Activated T-cell treated with anti-CD3 and anti-CD28 coated beads for 4 hours (primary cell): ENCODE data around the gene FAAP20.
"Not testable (repeated sequence)": the region's sequence is repeated elsewhere in the genome, so short reads cannot be mapped to it uniquely, and the experiment has no call there.

Experiments used
- DNase-seq: peaks from one replicate; pipeline ENCODE4 v3.0.0-alpha.2; 2020

The FAAP20 gene

DNA sequence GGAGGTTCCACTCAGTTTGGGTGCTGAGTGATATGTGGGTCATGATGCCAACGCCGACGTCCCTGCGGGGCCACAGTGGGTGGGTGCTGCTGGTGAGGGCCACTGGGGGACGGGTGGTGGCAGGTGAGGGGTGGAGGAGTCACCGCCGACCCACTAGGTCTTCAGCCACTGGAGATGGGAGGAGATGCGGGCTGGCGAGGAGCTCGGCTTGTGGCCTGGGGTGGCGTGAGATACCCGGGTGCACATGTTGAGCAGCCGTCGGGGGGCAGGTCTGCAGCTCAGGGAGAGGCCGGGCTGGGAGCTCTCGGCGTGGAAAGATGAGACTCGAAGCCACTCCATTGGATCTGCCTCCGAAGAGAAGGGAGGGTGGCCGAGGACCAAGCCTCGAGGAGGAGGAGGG lies 40.5 kb downstream of the FAAP20 start:
- no peak for DNase-seq

DNA sequence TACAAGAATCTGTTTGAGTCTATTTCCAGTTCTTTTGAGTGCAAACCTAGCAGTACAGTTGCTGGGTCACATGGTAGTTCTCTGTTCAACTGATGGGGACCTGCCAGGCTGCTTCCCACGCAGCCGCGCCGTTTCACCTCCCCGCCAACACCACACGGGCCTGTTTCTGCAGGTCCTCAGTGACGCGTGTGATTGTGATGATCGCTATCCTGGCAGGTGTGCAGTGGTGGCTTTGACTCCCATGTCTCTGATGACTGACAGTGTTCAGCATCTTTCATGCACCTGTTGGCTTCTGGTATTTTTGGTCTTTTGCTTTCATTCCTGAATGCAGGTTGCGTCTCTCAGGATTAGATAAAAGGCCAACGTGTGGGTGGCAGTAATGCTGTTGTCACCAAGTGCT lies 41.6 kb downstream of the FAAP20 start:
- DNase-seq = no peak

DNA sequence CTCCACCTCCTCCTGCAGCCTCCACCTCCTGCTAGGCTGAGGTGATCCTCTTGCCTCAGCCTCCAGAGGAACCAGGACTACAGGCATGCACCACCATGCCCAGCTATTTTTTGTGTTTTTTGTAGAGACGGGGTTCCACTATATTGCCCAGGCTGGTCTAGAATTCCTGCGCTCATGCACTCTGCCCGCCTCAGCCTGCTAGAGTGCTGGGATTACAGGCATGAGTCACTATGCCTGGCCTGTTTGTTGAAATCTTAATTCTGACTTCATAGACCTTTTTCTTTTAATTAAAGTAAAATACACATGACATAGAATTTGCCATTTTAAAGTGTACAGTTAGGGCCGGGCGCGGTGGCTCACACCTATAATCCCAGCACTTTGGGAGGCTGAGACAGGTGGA lies 42.7 kb downstream of the FAAP20 start:
- no peak for DNase-seq

DNA sequence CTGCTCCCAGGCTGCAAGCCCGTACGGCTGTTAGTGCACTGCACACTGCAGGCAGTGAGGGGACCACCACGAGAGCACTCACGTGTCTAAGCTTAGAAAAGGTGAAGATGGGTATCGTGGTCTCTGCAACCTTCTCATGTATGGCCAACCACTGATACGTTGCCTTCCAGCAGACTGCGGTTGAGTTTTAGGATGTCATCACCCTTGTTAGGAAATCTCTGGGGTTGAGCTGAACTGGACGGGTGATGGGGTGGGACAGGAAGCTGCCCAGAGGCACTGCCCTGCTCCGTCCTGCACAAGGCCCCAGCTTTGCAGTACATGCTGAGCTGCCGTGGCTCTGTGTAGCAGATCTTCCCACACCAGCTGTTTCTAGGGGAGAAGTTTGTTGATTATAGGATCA lies 43.3 kb downstream of the FAAP20 start:
- DNase-seq = no peak

DNA sequence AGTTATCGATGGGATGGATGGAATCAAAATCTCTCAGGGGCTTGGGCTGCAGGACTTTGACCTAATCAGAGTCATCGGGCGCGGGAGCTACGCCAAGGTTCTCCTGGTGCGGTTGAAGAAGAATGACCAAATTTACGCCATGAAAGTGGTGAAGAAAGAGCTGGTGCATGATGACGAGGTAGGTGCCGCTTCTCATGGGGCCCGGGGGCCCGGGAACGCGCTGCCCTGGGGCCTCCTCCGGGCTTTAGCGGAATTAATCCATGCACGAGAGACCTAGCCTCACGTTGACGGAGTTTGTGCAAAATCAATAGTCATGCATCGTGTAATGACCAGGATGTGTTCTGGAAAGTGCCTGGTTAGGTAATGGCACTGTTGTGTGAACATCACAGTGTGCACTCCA lies 43.8 kb downstream of the FAAP20 start:
- no peak for DNase-seq

DNA sequence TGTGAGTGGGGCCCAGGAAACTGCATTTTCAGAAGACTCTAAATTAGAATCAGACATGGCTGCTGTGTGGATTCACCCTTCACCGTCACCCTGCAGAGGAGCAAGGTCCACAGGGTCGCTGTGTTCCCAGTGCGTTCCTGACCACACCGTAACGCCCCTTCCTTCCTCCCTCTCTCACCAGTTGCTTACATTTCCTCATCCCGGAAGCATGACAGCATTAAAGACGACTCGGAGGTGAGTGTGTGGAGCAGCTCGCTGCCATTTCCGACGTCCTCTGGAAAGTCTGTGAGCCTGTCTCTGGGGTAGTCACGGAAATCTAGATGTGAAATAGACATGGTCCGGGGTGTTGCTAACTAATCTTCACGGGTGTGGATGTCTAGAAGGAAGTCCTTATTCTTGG lies 45.9 kb downstream of the FAAP20 start:
- no peak for DNase-seq

DNA sequence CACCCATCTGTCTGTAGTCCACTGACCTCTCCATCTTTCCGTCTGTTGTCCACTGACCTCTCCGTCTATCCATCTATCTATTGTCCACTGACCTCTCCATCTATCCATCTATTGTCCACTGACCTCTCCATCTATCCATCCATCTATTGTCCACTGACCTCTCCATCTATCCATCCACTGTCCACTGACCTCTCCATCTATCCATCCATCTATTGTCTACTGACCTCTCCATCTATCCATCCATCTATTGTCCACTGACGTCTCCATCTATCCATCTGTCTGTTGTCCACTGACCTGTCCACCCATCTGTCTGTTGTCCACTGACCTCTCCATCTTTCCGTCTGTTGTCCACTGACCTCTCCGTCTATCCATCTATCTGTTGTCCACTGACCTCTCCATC lies 46.7 kb downstream of the FAAP20 start:
- DNase-seq = not testable (repeated sequence)

DNA sequence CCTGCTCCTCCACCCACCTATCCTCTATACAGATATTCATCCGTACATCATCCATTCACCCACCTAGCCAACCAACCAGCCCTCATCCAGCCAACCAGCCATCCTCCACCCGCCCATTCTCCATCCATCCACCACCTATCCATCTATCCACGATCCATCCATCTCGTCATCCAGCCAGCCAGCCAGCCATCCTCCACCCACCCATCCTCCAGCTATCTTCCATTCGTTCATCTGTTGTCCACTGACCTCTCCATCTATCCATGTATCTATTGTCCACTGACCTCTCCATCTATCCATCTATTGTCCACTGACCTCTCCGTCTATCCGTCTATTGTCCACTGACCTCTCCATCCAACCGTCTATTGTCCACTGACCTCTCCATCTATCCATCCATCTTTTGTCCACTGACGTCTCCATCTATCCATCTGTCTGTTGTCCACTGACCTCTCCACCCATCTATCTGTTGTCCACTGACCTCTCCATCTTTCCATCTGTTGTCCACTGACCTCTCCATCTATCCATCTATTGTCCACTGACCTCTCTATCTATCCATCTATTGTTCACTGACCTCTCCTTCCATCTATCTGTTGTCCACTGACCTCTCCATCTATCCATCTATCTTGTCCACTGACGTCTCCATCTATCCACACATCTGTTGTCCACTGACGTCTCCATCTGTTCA lies 47.6 kb downstream of the FAAP20 start:
- DNase-seq = no peak

DNA sequence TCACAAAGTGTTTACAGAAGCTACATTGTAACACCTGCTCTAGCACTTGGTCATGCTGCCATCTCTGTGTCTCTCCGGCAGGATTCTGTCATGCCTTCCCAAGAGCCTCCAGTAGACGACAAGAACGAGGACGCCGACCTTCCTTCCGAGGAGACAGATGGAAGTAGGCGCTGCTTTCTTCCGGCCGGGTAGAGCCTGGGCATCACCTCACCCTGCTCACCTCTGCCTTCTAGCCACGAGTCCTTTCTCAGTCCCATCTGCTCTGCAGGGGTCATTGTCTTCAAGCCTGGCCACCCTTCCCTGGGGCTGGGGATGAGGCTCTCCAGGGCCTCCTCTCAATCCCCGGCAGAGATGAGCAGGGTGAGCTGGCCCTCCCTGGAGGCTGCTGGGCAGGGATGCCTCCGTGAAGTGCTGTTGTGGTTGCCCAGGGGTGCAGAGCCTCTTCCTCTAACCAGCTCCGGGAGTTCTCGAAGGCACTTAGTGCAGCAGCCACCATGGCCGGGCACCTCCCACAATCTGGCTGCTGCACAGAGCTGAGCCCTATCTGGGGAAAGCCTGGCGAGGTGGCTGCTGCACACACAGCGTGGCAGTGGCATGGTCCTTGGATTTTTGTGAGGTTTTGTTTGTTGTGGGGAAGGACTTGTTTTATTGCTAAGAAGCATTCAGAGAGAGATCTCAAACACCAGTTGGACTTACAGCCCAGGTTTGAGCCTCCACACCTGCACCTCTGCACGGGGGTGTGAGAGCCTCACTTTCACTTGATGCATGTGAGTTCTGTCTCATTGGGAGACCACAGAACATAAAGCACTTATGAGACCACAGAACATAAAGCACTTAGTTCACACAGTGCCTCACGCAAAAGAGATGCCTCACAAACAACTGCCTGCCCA lies 48.4 kb downstream of the FAAP20 start:
- no peak for DNase-seq

DNA sequence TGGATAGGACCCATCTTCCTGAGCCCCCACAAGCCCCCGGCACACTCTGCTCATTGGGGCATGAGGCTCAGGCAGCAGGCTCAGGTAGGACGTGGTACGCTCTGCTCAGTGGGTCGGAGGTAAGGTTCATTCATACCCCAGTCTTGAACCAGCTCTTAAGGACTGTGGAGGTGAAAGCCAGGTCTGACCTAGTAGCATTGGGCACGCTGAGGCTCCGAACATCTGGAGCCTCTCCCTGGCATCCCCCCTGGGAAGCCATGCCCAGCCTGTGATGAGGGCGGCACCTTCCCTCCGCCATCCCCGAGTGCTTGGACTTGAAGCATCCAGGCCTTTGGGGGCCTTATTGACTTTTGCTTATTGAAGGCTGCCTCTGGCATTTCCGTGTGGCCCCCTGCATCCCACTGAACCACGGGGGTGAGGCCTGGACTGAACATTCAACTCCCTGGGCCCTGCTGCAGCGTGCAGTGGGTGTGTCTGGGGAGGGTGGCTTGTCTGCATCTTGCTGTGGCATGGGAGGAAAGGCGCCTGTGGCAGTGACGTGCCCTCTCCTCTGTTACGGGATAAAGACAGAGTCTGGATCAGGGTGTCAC lies 50.0 kb downstream of the FAAP20 start:
- no peak for DNase-seq

DNA sequence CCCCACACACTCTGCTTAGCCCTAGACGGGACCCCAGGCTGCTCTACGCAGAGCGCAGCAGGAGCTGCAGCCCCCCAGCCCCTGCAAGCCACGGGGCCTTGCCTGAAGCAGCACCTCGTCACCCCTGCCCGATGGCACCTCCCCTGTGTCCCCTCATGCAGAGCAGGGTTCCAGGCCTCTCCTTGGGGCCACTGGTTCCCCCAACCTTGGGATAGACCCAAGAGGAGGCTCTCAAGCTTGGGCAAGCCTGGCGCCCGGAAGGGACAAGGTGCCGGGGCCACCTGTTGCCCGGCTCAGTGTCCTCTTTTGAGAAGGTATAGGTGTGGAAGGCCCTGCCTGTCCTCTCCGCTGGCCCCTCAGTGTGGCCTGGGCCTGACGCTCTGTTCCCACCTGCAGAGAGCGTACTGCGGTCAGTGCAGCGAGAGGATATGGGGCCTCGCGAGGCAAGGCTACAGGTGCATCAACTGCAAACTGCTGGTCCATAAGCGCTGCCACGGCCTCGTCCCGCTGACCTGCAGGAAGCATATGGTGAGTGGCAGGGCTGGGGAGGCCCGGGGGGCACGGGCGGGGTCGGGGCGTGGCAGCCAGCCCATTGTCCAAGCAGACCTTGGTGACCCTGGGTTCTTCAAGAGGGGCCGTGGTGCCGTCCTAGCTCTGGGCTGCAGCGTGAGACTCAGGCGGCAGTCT lies 50.6 kb downstream of the FAAP20 start:
- DNase-seq = no peak

DNA sequence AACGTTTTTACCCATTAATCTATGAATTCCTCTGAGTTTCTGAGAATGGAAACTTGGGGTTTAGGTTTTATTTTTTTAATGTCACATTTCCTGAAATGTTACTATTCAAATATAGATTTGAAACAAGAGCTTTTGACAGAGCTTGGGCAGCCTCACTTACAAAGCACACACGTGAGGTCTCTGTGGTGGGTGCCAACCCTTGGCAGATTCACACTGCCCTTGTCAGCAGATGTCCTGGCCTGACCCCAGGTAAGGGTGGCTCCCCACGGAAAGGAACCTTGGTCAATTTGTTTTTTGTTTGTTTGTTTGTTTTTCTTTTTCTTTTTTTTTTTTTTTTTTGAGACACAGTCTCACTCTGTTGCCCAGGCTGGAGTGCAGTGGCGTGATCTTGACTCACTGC lies 53.5 kb downstream of the FAAP20 start:
- no peak for DNase-seq
